Measurements from ENCODE around the gene GLI1.

The GLI1 gene

GRCh38 chr12:57461917-57462250, 2.3 kb downstream of the GLI1 start:
- no peak for DNase-seq

DNA sequence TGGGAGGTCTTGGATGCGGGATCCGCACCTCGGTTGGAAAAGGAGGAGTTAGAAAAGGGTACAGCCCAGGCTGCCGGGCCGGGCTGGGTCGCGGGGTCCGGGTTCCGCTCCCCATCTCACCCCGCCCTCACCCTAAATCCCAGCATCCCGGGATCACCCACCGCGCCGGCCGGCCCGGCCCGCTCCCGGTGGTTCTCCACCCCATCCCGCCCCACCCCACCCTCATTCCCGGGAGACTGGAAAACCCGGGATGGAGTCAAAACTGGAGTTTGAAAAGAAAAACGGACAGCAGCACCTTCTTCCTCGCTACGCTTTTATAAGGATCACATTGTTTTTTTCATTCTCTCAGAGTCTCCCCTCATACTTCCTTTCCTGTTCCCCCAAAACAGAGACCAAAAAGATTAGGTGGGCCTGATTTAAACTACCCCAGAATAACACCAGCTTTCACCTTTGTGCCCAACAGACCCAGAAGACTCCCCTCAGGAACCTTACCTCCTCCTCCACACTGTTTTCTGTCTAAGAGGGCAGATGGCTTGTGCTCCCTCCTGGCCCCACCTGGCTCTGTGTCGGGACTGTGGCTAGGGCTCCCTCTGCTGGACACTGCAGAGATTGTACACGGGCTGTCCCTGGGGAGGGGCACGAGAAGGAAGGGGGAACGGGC, 2.8 kb downstream of the GLI1 start:
- DNase-seq: peak; percentile 92

GRCh38 chr12:57462912-57463253, 3.3 kb downstream of the GLI1 start:
- DNase-seq: no peak

DNA sequence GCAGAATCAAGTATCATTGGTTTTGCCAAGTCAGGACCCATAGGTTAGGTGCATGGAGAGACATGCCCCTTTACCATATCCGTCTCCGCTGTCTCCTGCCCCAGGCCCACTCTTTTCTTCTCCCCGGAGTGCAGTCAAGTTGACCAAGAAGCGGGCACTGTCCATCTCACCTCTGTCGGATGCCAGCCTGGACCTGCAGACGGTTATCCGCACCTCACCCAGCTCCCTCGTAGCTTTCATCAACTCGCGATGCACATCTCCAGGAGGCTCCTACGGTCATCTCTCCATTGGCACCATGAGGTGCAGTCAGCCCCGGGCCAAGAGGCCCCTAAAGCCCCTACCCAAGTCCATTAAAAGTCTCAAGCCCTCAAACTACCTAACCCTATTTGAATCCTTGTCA, 5.0 kb downstream of the GLI1 start:
- DNase-seq: no peak

- no peak for DNase-seq
Observed at GRCh38 chr12:57465030-57465746, 5.6 kb downstream of the GLI1 start.

GRCh38 chr12:57465747-57466505, 6.3 kb downstream of the GLI1 start:
- no peak for DNase-seq

- DNase-seq: no peak
Observed at GRCh38 chr12:57467212-57467874, 7.8 kb downstream of the GLI1 start.

- no peak for DNase-seq
Observed at GRCh38 chr12:57467915-57468314, 8.3 kb downstream of the GLI1 start.

DNA sequence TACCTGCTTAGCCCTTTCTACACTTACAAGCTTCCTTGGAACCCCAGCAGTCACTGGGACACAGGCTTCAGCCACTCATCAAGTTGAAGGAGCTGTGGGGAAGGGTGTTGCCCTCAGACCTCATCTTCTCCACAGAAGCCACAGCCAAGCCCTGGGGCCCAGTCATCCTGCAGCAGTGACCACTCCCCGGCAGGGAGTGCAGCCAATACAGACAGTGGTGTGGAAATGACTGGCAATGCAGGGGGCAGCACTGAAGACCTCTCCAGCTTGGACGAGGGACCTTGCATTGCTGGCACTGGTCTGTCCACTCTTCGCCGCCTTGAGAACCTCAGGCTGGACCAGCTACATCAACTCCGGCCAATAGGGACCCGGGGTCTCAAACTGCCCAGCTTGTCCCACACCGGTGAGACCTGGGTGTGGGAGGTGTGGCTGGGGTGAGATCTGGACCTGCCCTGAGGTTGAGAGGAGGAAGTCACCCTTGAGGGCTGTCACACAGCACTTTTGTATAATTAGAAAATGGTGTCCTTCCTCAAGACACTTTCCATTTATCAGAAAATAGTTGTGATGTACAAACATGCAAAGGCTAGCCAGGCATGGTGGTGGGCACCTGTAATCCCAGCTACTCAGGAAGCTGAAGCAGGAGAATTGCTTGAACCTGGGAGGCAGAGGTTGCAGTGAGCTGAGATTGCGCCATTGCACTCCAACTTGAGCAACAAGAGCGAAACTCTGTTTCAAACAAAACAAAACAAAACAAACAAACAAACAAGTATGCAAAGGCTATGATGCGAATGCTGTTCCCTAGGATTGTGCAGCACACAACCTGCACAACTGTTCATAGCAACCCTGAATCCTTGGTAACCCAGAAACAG, 9.9 kb downstream of the GLI1 start:
- DNase-seq: no peak

GRCh38 chr12:57470286-57470969, 10.8 kb downstream of the GLI1 start:
- no peak for DNase-seq

DNA sequence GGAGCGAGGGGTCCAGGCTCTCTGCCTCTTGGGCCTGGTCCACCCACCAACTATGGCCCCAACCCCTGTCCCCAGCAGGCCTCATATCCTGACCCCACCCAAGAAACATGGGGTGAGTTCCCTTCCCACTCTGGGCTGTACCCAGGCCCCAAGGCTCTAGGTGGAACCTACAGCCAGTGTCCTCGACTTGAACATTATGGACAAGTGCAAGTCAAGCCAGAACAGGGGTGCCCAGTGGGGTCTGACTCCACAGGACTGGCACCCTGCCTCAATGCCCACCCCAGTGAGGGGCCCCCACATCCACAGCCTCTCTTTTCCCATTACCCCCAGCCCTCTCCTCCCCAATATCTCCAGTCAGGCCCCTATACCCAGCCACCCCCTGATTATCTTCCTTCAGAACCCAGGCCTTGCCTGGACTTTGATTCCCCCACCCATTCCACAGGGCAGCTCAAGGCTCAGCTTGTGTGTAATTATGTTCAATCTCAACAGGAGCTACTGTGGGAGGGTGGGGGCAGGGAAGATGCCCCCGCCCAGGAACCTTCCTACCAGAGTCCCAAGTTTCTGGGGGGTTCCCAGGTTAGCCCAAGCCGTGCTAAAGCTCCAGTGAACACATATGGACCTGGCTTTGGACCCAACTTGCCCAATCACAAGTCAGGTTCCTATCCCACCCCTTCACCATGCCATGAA, 11.5 kb downstream of the GLI1 start:
- no peak for DNase-seq

- no peak for DNase-seq
Observed at GRCh38 chr12:57471661-57472060, 12.1 kb downstream of the GLI1 start.

GRCh38 chr12:57472391-57472790, 12.8 kb downstream of the GLI1 start:
- no peak for DNase-seq

- no peak for DNase-seq
Observed at GRCh38 chr12:57473392-57473791, 13.8 kb downstream of the GLI1 start.

GRCh38 chr12:57473886-57474285, 14.3 kb downstream of the GLI1 start:
- no peak for DNase-seq

DNA sequence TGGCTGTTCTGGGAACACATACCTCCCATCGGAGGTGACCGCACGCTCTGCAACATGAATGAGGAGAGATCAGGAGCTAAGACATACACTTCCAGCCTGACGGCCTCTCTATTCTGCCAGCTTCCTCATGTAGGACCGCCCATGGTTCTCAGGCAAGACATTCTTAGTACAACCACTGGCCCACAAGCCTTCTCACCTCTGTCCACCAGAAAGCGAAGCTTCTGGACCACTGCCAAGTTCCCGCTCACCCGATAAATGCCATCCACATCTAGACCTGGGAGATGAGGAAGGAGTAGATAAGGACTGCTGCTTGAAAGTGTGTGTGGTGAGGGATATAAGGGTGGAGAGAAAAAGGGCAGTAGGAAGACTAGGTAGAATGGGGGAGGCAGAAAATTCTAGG, 14.8 kb downstream of the GLI1 start:
- DNase-seq: no peak

GRCh38 chr12:57474862-57475261, 15.3 kb downstream of the GLI1 start:
- DNase-seq: no peak

GRCh38 chr12:57475271-57476161, 15.9 kb downstream of the GLI1 start:
- DNase-seq: no peak

GRCh38 chr12:57476162-57476992, 16.8 kb downstream of the GLI1 start:
- DNase-seq: peak; percentile 88
